Stimulated activated CD4-positive, alpha-beta T cell treated with anti-CD3 and anti-CD28 coated beads, Interleukin-1b, Interleukin-23, amount 100 ng/mL, for 4 hours (primary cell): Measurements from ENCODE around the gene COL11A1.

Experiments used
- DNase-seq, 2 donors: peaks; one replicate each; pipeline ENCODE4 v3.0.0-alpha.2; 2020; ENCODE audit warnings: low read depth in 2 of 2

The COL11A1 gene

GRCh38 chr1:102901996-102902395, 206.3 kb downstream of the COL11A1 start:
- no peak for DNase-seq

GRCh38 chr1:102899935-102900334, 208.4 kb downstream of the COL11A1 start:
- no peak for DNase-seq

- no peak for DNase-seq
Observed at GRCh38 chr1:102897557-102897956, 210.8 kb downstream of the COL11A1 start.

- no peak for DNase-seq
Observed at GRCh38 chr1:102896771-102897170, 211.6 kb downstream of the COL11A1 start.

DNA sequence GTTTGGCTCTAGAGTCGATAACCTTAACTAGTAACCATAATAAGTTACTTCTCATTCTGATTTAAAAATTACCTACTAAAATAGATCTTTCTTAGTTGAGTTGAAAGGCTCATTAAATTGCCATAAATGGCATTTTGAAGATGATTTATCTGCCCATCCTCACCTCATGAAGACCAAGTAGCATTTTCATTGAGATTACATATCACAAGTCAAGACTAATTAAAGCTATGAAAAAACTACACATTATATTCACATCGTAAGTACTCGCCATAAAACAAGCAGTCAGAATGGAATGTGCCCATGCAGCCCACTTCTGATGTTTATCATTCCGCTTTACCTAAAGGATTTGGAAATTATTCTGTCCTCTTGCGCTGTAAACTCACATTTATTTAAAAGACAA, 212.0 kb downstream of the COL11A1 start:
- DNase-seq, result no peak

GRCh38 chr1:102891868-102892625, 216.3 kb downstream of the COL11A1 start:
- DNase-seq, result no peak

GRCh38 chr1:102886638-102887037, 221.7 kb downstream of the COL11A1 start:
- DNase-seq, result no peak

GRCh38 chr1:102884238-102884637, 224.1 kb downstream of the COL11A1 start:
- DNase-seq, result no peak

DNA sequence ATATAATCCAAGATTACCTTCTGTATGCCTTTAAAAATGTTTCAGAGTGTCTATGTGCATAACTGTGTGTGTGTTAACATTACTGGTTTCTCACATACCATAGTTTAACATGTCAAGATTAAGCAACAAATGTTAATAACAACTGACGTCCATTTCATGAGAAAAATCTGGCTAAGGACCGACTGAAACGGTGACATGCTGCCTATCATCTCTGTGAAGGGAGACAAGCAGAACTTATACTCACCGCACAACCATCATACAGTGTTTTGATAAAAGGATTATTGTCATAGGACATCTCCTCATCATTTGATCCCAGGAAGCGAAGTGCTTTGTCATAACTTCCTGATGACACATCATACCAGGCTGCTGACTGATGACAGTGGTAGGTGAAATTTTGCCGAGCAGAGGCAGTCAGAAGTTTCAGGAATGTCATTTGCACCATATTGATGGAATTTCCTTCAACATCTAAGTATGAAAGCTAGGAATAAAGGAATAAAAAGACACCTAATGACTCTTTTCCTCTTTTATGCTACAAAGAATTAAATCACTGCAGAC, 228.8 kb downstream of the COL11A1 start:
- DNase-seq, result no peak

DNA sequence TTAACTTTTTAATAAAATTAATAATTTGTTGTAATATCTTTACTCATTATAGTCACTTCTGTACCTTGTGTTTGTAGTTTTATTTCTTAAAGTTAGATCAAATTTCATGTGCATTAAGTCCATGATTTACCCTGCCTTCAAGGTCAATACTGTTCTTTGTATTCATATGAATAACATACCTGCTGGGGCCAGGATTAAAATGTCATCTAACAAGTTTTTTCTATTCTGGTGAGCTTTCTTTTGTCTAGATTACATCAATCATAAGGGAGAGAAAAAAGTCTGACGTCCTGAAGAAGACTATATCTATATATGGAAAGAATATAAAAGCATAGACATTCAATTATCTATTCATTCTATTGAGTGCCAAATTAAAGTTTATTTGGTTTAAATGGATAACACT, 232.6 kb downstream of the COL11A1 start:
- no peak for DNase-seq

- DNase-seq, result no peak
Observed at GRCh38 chr1:102872526-102872925, 235.8 kb downstream of the COL11A1 start.

DNA sequence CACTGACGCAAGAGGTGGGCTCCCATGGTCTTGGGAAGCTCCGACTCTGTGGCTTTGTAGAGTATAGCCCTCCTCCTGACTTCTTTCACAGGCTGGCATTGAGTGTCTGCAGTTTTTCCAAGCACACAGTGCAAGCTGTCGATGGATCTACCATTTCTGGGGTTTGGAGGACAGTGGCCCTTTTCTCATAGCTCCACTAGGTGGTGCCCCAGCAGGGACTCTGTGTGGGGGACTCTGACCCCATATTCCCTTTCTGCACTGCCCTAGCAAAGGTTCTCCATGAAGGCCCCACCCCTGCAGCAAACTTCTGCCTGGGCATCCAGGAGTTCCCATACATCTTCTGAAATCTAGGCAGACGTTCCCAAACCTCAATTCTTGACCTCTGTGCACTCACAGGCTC, 236.2 kb downstream of the COL11A1 start:
- no peak for DNase-seq

- no peak for DNase-seq
Observed at GRCh38 chr1:102863704-102864103, 244.6 kb downstream of the COL11A1 start.

- no peak for DNase-seq
Observed at GRCh38 chr1:102861247-102861646, 247.1 kb downstream of the COL11A1 start.

GRCh38 chr1:102858695-102859094, 249.6 kb downstream of the COL11A1 start:
- DNase-seq, result no peak

GRCh38 chr1:102857251-102857650, 251.1 kb downstream of the COL11A1 start:
- DNase-seq, result no peak

DNA sequence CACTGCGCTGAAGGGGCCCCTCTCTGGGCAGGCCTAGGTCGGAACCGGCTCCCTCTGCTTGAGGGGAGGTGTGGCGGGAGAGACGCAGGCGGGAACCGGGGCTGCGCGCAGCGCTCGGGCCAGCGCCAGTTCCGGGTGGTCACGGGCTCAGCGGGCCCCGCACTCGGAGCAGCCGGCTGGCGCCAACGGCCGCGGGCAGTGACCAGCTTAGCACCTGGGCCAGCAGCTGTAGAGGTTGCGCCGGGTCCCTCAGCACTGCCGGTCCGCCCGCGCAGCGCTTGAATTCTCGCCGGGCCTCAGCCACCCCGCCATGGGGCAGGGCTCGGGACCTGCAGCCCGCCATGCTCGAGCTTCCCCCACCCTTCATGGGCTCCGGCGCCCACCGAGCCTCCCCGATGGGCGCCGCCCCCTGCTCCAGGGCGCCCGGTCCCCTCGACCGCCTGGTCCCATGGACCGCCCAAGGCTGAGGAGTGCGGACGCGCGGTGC, 254.6 kb downstream of the COL11A1 start:
- no peak for DNase-seq

- no peak for DNase-seq
Observed at GRCh38 chr1:102853136-102853535, 255.2 kb downstream of the COL11A1 start.

DNA sequence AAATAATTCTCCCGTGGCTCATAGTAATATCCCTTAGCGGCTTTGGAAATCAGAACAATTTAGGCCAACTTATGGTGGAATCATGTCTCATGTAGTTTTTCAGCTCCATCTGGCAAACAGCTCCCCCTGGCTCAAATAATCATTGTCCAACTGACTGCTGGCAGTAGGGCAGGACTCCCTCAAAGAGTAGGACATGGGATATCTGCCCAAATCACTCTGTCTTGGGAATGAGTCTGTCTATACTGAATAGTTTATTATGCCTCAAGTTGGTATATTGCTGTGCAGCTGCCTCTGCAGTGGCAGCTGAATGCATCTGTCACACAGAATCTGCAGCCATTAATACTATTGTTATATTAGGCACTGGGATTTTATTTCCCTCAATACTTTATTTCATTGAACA, 255.7 kb downstream of the COL11A1 start:
- DNase-seq, result no peak

GRCh38 chr1:102851616-102852015, 256.7 kb downstream of the COL11A1 start:
- DNase-seq, result no peak

- DNase-seq, result no peak
Observed at GRCh38 chr1:102842606-102843005, 265.7 kb downstream of the COL11A1 start.

DNA sequence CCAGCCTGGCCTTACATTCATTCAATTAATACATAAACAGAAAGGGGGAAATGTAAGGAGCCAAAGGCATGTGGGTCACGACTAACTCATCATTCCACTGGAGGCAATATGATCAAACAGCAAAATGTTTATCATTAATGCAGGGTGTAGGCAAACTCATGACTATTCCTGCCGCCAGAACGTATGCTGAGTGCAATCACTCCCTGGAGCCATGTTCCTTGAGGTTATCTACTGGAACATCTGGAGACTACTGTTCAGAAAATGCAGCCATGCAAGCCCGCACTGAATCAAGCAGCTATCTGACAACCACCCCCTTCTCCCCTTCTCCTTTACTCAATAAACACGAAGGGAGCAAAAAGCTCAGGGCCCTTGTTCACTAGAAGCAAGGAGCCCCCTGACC, 267.6 kb downstream of the COL11A1 start:
- no peak for DNase-seq

DNA sequence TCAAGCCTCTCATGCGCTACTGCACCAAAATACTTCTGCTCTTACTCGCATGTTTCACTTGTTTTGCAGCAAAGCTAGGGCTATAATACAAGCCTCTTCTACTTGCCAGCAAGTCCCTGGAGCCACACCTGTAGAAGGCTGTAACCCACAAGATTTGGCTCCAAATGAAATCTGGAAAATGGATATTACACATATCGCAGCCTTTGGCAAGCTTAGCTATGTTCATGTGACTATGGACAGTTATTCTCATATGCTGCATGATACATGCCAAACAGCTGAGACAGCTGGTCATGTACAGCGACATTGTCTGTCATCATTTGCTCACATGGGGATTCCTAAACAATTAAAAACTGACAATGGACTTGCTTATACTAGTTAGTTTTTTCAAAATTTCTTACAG, 270.3 kb downstream of the COL11A1 start:
- no peak for DNase-seq

DNA sequence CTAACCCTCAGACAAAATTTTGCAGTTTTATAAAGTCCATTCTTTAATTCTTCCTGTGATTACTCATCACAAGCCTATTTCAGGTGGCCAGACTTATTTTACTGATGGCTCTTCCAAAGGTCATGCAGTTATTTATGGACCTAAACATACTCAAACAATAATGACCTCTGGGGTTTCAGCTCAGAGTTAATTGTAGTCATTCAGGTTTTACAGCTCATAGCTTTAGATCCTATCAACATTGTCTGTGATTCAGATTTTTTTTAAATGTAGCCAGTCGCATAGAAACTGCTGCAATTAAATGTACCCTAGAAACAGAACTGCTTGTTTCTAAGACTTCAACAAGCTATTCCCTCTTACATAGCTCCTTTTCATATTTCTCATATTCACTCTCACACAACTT, 270.8 kb downstream of the COL11A1 start:
- no peak for DNase-seq
